GM23338 (cell line): ENCODE results near the gene NCR2. TPM values are rescaled to one million over a fixed set of nuclear protein-coding genes. Genes with fewer than 3 reads are reported as not detected.

Experiments
- ATAC-seq: fragments of 200-7000 bp; cut with Tn5 transposase; 3 replicates; pipeline ENCODE4 v1.9.1; 2020
- DNase-seq: peaks from one replicate; pipeline ENCODE4 v3.0.0-alpha.2; 2015; ENCODE audit warnings: low spot score
- H2AFZ ChIP-seq: fragments of 200-600 bp; sonication (generic); 2 replicates; pipeline ENCODE4 v1.8.0; 2016; ENCODE audit warnings: antibody characterized with exemption, mild to moderate bottlenecking, moderate library complexity
- H3F3A ChIP-seq: fragments of 200-600 bp; sonication (generic); replicated peaks from 2 replicates; pipeline ENCODE4 v1.8.0; 2017; ENCODE audit warnings: antibody characterized with exemption, mixed run types, low read depth
- H3K27ac ChIP-seq: fragments of 200-600 bp; sonication (generic); 2 replicates; pipeline ENCODE4 v1.6.1; 2016; ENCODE audit warnings: low read depth
- H3K27me3 ChIP-seq: fragments of 200-600 bp; sonication (generic); 2 replicates; pipeline ENCODE4 v1.8.0; 2016; ENCODE audit warnings: mild to moderate bottlenecking, mixed run types, moderate library complexity; ENCODE audit not compliant: insufficient read depth
- H3K36me3 ChIP-seq: fragments of 200-600 bp; sonication (generic); 2 replicates; pipeline ENCODE4 v1.8.0; 2016; ENCODE audit warnings: mild to moderate bottlenecking; ENCODE audit not compliant: insufficient read depth
- H3K4me1 ChIP-seq: fragments of 200-600 bp; sonication (generic); 2 replicates; pipeline ENCODE4 v1.8.0; 2016; ENCODE audit warnings: mild to moderate bottlenecking, moderate library complexity; ENCODE audit not compliant: insufficient read depth
- H3K4me2 ChIP-seq: fragments of 200-600 bp; sonication (generic); 2 replicates; pipeline ENCODE4 v1.7.1; 2017; ENCODE audit warnings: mixed run types
- H3K4me3 ChIP-seq: fragments of 200-600 bp; sonication (generic); 2 replicates; pipeline ENCODE4 v1.6.1; 2016; ENCODE audit warnings: mixed run types
- H3K79me2 ChIP-seq: fragments of 200-600 bp; sonication (generic); replicated peaks from 2 replicates; pipeline ENCODE4 v1.8.0; 2017; ENCODE audit warnings: mild to moderate bottlenecking; ENCODE audit not compliant: insufficient read depth
- H3K9me2 ChIP-seq: fragments of 200-600 bp; sonication (generic); 2 replicates; pipeline ENCODE4 v1.8.0; 2017; ENCODE audit not compliant: insufficient read depth
- H4K20me1 ChIP-seq: fragments of 200-600 bp; sonication (generic); replicated peaks from 2 replicates; pipeline ENCODE4 v1.8.0; 2017; ENCODE audit warnings: mild to moderate bottlenecking; ENCODE audit not compliant: insufficient read depth
- H3K27ac Mint-ChIP-seq: 2 replicates; pipeline ENCODE4 v1.8.0; 2020; ENCODE audit warnings: inconsistent platforms, mild to moderate bottlenecking, moderate library complexity, mixed read lengths
- H3K27me3 Mint-ChIP-seq: 3 replicates; pipeline ENCODE4 v1.8.0; 2022; ENCODE audit warnings: low read depth, mild to moderate bottlenecking, moderate library complexity, mixed read lengths, inconsistent platforms; ENCODE audit not compliant: insufficient read depth, poor library complexity
- H3K36me3 Mint-ChIP-seq: 3 replicates; pipeline ENCODE4 v1.8.0; 2021; ENCODE audit warnings: low read depth, mild to moderate bottlenecking, inconsistent platforms, moderate library complexity, mixed read lengths
- H3K4me1 Mint-ChIP-seq: 3 replicates; pipeline ENCODE4 v1.8.0; 2020; ENCODE audit warnings: mild to moderate bottlenecking, inconsistent platforms, mixed read lengths
- H3K4me3 Mint-ChIP-seq: 3 replicates; pipeline ENCODE4 v1.8.0; 2021; ENCODE audit warnings: moderate library complexity, mild to moderate bottlenecking, inconsistent platforms, mixed read lengths
- H3K9me3 Mint-ChIP-seq: 3 replicates; pipeline ENCODE4 v1.8.0; 2020; ENCODE audit warnings: moderate library complexity, mild to moderate bottlenecking, inconsistent platforms, mixed read lengths
- CREB1 ChIP-seq: fragments of 250-450 bp; sonication (Bioruptor Pico); IDR thresholded peaks from 2 replicates; pipeline ENCODE4 v1.5.0; 2020; ENCODE audit warnings: low read depth, mild to moderate bottlenecking, moderate library complexity
- EZH2 ChIP-seq: fragments of 200-600 bp; sonication (generic); IDR thresholded peaks from one replicate; pipeline ENCODE4 v1.8.0; 2017; ENCODE audit warnings: antibody characterized with exemption, mild to moderate bottlenecking, low read depth; ENCODE audit not compliant: unreplicated experiment
- EZH2phosphoT487 ChIP-seq: fragments of 200-600 bp; sonication (generic); IDR thresholded peaks from one replicate; pipeline ENCODE4 v1.8.1; 2018; ENCODE audit warnings: antibody characterized with exemption; ENCODE audit not compliant: unreplicated experiment
- JUNB ChIP-seq: IDR thresholded peaks from one replicate; pipeline ENCODE4 v1.6.1; 2016; ENCODE audit warnings: antibody characterized with exemption; ENCODE audit not compliant: unreplicated experiment
- NANOG ChIP-seq: IDR thresholded peaks from 2 replicates; pipeline ENCODE4 v1.6.1; 2016; ENCODE audit warnings: antibody characterized with exemption, borderline replicate concordance
- POLR2AphosphoS5 ChIP-seq: IDR thresholded peaks from 2 replicates; pipeline ENCODE4 v1.6.1; 2016; ENCODE audit warnings: antibody characterized with exemption, low read depth
- STAT1 ChIP-seq: IDR thresholded peaks from one replicate; pipeline ENCODE4 v1.6.1; 2016; ENCODE audit warnings: antibody characterized with exemption; ENCODE audit not compliant: unreplicated experiment
- ZNF114 ChIP-seq: fragments of 250-450 bp; sonication (Bioruptor Pico); IDR thresholded peaks from 2 replicates; pipeline ENCODE4 v1.5.0; 2020; ENCODE audit warnings: mild to moderate bottlenecking, moderate library complexity
- ZNF331 ChIP-seq: fragments of 250-450 bp; sonication (Bioruptor Pico); IDR thresholded peaks from 2 replicates; pipeline ENCODE4 v1.5.0; 2020; ENCODE audit warnings: low read depth, mild to moderate bottlenecking, moderate library complexity
- polyA plus RNA-seq: library from polyadenylated mRNA; unstranded; fragments of >200 nt; fragmentation: Nextera tagmentation; extraction: Ambion mirVana; gene quantifications from 2 replicates; pipeline ENCODE4 v1.2.1, GENCODE V29; 2016
- total RNA-seq: library from RNA; depleted of rRNA; stranded (reverse); fragments of >200 nt; shearing (Covaris generic); gene quantifications from 2 replicates; pipeline ENCODE4 v1.2.3, GENCODE V29; 2014
- TF ChIP-seq, protein P1 (sequence below): IDR thresholded peaks from 2 replicates; pipeline ENCODE4 v1.6.1; 2016; ENCODE audit warnings: antibody characterized with exemption
- TF ChIP-seq, protein P2 (sequence below): IDR thresholded peaks from one replicate; pipeline ENCODE4 v1.6.1; 2018; ENCODE audit warnings: antibody characterized with exemption; ENCODE audit not compliant: unreplicated experiment
- TF ChIP-seq, protein P3 (sequence below): fragments of 250-450 bp; sonication (Bioruptor Pico); IDR thresholded peaks from 2 replicates; pipeline ENCODE4 v1.5.0; 2020; ENCODE audit warnings: mild to moderate bottlenecking, moderate library complexity
- TF ChIP-seq, protein P4 (sequence below), 2 experiments: fragments of 200-600 bp in 1 of 2; sonication (generic) in 1 of 2; conservative IDR thresholded peaks; 2 replicates each; pipeline versions ENCODE4 v1.5.1 to v1.6.1; 2016 to 2017; ENCODE audit warnings: antibody characterized with exemption in 2 of 2, low read depth in 2 of 2, mild to moderate bottlenecking in 2 of 2, moderate library complexity in 1 of 2

The NCR2 gene
- total and polyA plus RNA-seq, 2 experiments from 2014 or later = not detected

DNA sequence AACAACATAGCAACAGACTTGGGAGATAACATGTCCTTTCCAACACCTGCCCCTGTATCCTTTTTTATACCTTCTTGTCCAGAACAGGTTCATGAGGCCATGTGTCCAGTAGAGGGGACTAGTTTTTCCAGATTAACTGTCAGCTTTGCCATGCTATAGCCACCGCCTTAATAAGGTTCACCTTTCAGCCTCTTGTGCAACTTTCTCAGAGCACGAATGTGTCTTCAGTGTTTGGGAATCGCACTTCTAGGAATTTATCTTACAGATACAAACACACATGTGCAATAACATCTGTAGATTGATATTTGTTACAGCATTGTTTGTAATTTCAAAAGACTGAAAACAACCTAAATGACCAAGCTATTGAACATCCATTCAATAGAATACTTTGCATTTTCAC is 21.4 kb downstream of the NCR2 start:
- H3K4me2 ChIP-seq = no peak overlapping the region
- no peaks in the 10 kb centered on the region for H3K79me2 ChIP-seq
- H3K4me1 ChIP-seq = no peaks in the 10 kb centered on the region
- H2AFZ ChIP-seq = no peak overlapping the region
- H3K27ac ChIP-seq = no peak overlapping the region
- Mint-ChIP-seq H3K9me3 (peaks cover 33% of the 10 kb centered on the region), H3K27me3 (peaks cover 3% of the 10 kb centered on the region), H3K4me1 (no peaks in the 10 kb centered on the region; the same call in 2 of the 3 replicates), H3K4me3 (no peak overlapping the region), H3K36me3 (peaks cover 10% of the 10 kb centered on the region; the same call in 1 of the 3 replicates), H3K27ac (no peak overlapping the region)
- no peaks in the 10 kb centered on the region for H3K36me3 ChIP-seq
- DNase-seq (no peak), ATAC-seq (no peak)
- H4K20me1 ChIP-seq = no peaks in the 10 kb centered on the region
- TF ChIP-seq, protein P1, sequence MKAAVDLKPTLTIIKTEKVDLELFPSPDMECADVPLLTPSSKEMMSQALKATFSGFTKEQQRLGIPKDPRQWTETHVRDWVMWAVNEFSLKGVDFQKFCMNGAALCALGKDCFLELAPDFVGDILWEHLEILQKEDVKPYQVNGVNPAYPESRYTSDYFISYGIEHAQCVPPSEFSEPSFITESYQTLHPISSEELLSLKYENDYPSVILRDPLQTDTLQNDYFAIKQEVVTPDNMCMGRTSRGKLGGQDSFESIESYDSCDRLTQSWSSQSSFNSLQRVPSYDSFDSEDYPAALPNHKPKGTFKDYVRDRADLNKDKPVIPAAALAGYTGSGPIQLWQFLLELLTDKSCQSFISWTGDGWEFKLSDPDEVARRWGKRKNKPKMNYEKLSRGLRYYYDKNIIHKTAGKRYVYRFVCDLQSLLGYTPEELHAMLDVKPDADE = no peak
- no peak for TF ChIP-seq EZH2phosphoT487
- no peak for TF ChIP-seq ZNF331 (CRISPR knock-in tag)
- TF ChIP-seq EZH2 = no peak
- TF ChIP-seq NANOG = no peak
- no peak for TF ChIP-seq ZNF114 (CRISPR knock-in tag)
- no peak for TF ChIP-seq STAT1
- TF ChIP-seq, protein P2, sequence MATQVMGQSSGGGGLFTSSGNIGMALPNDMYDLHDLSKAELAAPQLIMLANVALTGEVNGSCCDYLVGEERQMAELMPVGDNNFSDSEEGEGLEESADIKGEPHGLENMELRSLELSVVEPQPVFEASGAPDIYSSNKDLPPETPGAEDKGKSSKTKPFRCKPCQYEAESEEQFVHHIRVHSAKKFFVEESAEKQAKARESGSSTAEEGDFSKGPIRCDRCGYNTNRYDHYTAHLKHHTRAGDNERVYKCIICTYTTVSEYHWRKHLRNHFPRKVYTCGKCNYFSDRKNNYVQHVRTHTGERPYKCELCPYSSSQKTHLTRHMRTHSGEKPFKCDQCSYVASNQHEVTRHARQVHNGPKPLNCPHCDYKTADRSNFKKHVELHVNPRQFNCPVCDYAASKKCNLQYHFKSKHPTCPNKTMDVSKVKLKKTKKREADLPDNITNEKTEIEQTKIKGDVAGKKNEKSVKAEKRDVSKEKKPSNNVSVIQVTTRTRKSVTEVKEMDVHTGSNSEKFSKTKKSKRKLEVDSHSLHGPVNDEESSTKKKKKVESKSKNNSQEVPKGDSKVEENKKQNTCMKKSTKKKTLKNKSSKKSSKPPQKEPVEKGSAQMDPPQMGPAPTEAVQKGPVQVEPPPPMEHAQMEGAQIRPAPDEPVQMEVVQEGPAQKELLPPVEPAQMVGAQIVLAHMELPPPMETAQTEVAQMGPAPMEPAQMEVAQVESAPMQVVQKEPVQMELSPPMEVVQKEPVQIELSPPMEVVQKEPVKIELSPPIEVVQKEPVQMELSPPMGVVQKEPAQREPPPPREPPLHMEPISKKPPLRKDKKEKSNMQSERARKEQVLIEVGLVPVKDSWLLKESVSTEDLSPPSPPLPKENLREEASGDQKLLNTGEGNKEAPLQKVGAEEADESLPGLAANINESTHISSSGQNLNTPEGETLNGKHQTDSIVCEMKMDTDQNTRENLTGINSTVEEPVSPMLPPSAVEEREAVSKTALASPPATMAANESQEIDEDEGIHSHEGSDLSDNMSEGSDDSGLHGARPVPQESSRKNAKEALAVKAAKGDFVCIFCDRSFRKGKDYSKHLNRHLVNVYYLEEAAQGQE = no peak
- TF ChIP-seq, protein P3, sequence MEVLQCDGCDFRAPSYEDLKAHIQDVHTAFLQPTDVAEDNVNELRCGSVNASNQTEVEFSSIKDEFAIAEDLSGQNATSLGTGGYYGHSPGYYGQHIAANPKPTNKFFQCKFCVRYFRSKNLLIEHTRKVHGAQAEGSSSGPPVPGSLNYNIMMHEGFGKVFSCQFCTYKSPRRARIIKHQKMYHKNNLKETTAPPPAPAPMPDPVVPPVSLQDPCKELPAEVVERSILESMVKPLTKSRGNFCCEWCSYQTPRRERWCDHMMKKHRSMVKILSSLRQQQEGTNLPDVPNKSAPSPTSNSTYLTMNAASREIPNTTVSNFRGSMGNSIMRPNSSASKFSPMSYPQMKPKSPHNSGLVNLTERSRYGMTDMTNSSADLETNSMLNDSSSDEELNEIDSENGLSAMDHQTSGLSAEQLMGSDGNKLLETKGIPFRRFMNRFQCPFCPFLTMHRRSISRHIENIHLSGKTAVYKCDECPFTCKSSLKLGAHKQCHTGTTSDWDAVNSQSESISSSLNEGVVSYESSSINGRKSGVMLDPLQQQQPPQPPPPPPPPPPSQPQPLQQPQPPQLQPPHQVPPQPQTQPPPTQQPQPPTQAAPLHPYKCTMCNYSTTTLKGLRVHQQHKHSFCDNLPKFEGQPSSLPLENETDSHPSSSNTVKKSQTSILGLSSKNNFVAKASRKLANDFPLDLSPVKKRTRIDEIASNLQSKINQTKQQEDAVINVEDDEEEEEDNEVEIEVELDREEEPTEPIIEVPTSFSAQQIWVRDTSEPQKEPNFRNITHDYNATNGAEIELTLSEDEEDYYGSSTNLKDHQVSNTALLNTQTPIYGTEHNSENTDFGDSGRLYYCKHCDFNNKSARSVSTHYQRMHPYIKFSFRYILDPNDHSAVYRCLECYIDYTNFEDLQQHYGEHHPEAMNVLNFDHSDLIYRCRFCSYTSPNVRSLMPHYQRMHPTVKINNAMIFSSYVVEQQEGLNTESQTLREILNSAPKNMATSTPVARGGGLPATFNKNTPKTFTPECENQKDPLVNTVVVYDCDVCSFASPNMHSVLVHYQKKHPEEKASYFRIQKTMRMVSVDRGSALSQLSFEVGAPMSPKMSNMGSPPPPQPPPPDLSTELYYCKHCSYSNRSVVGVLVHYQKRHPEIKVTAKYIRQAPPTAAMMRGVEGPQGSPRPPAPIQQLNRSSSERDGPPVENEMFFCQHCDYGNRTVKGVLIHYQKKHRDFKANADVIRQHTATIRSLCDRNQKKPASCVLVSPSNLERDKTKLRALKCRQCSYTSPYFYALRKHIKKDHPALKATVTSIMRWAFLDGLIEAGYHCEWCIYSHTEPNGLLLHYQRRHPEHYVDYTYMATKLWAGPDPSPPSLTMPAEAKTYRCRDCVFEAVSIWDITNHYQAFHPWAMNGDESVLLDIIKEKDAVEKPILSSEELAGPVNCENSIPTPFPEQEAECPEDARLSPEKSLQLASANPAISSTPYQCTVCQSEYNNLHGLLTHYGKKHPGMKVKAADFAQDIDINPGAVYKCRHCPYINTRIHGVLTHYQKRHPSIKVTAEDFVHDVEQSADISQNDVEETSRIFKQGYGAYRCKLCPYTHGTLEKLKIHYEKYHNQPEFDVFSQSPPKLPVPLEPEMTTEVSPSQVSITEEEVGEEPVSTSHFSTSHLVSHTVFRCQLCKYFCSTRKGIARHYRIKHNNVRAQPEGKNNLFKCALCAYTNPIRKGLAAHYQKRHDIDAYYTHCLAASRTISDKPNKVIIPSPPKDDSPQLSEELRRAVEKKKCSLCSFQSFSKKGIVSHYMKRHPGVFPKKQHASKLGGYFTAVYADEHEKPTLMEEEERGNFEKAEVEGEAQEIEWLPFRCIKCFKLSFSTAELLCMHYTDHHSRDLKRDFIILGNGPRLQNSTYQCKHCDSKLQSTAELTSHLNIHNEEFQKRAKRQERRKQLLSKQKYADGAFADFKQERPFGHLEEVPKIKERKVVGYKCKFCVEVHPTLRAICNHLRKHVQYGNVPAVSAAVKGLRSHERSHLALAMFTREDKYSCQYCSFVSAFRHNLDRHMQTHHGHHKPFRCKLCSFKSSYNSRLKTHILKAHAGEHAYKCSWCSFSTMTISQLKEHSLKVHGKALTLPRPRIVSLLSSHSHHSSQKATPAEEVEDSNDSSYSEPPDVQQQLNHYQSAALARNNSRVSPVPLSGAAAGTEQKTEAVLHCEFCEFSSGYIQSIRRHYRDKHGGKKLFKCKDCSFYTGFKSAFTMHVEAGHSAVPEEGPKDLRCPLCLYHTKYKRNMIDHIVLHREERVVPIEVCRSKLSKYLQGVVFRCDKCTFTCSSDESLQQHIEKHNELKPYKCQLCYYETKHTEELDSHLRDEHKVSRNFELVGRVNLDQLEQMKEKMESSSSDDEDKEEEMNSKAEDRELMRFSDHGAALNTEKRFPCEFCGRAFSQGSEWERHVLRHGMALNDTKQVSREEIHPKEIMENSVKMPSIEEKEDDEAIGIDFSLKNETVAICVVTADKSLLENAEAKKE (CRISPR knock-in tag) = no peak
- no peak for TF ChIP-seq POLR2AphosphoS5
- TF ChIP-seq CREB1 = no peak
- no peak for TF ChIP-seq JUNB
- TF ChIP-seq, protein P4, sequence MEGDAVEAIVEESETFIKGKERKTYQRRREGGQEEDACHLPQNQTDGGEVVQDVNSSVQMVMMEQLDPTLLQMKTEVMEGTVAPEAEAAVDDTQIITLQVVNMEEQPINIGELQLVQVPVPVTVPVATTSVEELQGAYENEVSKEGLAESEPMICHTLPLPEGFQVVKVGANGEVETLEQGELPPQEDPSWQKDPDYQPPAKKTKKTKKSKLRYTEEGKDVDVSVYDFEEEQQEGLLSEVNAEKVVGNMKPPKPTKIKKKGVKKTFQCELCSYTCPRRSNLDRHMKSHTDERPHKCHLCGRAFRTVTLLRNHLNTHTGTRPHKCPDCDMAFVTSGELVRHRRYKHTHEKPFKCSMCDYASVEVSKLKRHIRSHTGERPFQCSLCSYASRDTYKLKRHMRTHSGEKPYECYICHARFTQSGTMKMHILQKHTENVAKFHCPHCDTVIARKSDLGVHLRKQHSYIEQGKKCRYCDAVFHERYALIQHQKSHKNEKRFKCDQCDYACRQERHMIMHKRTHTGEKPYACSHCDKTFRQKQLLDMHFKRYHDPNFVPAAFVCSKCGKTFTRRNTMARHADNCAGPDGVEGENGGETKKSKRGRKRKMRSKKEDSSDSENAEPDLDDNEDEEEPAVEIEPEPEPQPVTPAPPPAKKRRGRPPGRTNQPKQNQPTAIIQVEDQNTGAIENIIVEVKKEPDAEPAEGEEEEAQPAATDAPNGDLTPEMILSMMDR (conservative IDR thresholded peaks at IDR 0.05; ENCODE audit: low read depth in 2 of 2) = no peak
- no peak overlapping the region for H3K4me3 ChIP-seq
- H3K27me3 ChIP-seq = no peaks in the 10 kb centered on the region
- H3F3A ChIP-seq = no peaks in the 10 kb centered on the region
- H3K9me2 ChIP-seq = no peaks in the 10 kb centered on the region
